Right cardiac atrium (tissue), 5 donors: ENCODE data around the gene BAIAP3. TPM values are rescaled to one million over a fixed set of nuclear protein-coding genes. Genes with fewer than 3 reads are reported as not detected.
"Not testable (repeated sequence)": the region's sequence is repeated elsewhere in the genome, so short reads cannot be mapped to it uniquely, and the experiment has no call there.

ENCODE experiments used
- ATAC-seq, 2 donors: fragments of 200-7000 bp; cut with Tn5 transposase; one replicate each; pipeline versions ENCODE4 v1.8.0 to v1.9.1; 2020; ENCODE audit warnings: moderate library complexity in 2 of 2, mild to moderate bottlenecking in 1 of 2
- DNase-seq, 3 donors: peaks; one replicate each; pipeline ENCODE4 v3.0.0-alpha.2; 2020
- H3K27ac ChIP-seq: one replicate; pipeline ENCODE4 v1.5.1; 2013; ENCODE audit warnings: mild to moderate bottlenecking, low read length, control low read depth, moderate library complexity
- H3K27me3 ChIP-seq: one replicate; pipeline ENCODE4 v1.6.1; 2013; ENCODE audit not compliant: control insufficient read depth, insufficient read depth
- H3K4me1 ChIP-seq: one replicate; pipeline ENCODE4 v1.6.1; 2013; ENCODE audit warnings: low read length; ENCODE audit not compliant: control insufficient read depth, insufficient read depth
- H3K4me3 ChIP-seq: one replicate; pipeline ENCODE4 v1.5.1; 2013; ENCODE audit warnings: low read length, control low read depth
- H3K9me3 ChIP-seq: one replicate; pipeline ENCODE4 v1.6.1; 2013; ENCODE audit warnings: low read length; ENCODE audit not compliant: control insufficient read depth
- WGBS: extraction: QIAGEN DNeasy Blood & Tissue Kit; methylation state at CpG from one replicate; pipeline ENCODE4 v1.1.7; 2013; 5-methylcytosine and 5-hydroxymethylcytosine counted together
- intact Hi-C, 4 donors: fragments of 100-400 bp; cut with DNase I; formaldehyde crosslinking; loops; one replicate each; pipeline versions ENCODE4 v1.11.0 to v1.14.0; 2022 to 2023
- polyA plus RNA-seq: library from polyadenylated mRNA; stranded (reverse); fragments of 200-250 nt; gene quantifications from one replicate; pipeline ENCODE4 v1.2.3, GENCODE V29; 2013
- total RNA-seq, 4 donors: library from RNA; stranded (reverse); fragmentation: NEBNext Ultra II Directional; extraction: Animal tissue kit (Norgen Biotek cat#: 25700); gene quantifications; one replicate each; pipeline ENCODE4 v1.2.1, GENCODE V29; 2021
- donor health status: healthy with polysubstance abuse.
- donor health status: DM: no; HTN: yes; CAD: no.
- donor health status: DM: no; HTN: no; CAD: no.
- donor health status: DM: no; HTN: yes; CAD: no; lungs with severe emphysema.
- donor health status: DM: yes; HTN: yes; CAD: no.

Gene BAIAP3
- total and polyA plus RNA-seq, 5 donors, result 0.53 to 2.7 (median 1.8) TPM

DNA sequence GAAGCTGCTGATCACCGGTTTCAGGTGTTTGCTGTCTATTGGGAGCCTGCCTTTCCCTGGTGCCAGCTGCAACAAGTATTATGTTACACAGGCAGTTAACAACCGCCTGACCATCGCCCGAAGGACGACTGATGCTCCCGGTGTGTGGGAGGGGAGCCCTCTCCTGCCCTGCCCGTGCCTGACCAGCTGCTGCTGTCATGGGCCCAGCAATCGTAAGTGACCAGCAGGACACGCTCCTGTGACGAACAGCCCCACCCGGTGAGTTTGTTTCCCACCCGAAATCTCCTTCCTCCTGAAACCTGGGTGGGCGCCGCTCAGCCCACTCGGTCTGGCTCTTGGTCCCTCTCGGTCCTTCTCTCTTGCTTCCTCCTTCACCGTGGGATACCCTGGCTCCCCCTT is 41.9 kb upstream of the BAIAP3 start:
- DNase-seq (peak in 1 of 3 donors; percentile 29), ATAC-seq (no peak)
- Histone ChIP-seq H3K4me1 (no peaks in the 10 kb centered on the region), H3K27me3 (no peaks in the 10 kb centered on the region), H3K9me3 (no peaks in the 10 kb centered on the region), H3K4me3 (no peak overlapping the region), H3K27ac (no peak overlapping the region)
- WGBS, result 46% methylated on average over 17 of the region's 17 CpGs
- intact Hi-C loops, result no loop called here

DNA sequence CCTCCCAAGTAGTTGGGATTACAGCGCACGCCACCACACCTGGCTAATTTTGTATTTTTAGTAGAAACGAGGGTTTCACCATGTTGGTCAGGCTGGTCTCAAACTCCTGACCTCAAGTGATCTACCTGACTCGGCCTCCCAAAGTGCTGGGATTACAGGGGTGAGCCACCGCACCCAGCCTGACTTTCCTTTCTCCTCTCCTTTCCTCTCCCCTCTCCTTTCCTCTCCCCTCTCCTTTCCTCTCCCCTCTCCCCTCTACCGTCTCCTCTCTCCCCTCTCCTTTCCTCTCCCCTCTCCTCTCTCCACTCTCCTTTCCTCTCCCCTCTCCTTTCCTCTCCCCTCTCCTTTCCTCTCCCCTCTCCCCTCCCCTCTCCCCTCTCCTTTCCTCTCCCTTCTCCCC is 41.2 kb upstream of the BAIAP3 start:
- intact Hi-C loops, H3K27me3 ChIP-seq, H3K4me1 ChIP-seq, H3K4me3 ChIP-seq, DNase-seq, H3K9me3 ChIP-seq, H3K27ac ChIP-seq, ATAC-seq: not testable (repeated sequence)
- WGBS, result 74% methylated on average over 6 of the region's 6 CpGs

DNA sequence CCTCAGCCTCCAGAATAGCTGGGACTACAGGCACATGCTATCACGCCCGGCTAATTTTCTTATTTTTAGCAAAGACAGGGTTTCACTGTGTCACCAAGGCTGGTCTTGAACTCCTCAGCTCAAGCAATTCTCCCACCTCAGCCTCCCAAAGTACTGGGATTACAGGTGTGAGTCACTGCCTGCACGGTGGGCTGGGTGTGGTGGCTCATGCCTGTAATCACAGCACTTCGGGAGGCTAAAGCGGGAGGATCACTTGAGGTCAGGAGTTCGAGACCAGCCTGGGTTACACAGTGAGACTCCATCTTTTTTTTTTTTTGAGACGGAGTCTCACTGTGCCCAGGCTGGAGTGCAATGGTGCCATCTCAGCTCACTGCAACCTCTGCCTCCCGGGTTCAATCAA is 40.6 kb upstream of the BAIAP3 start:
- H3K9me3 ChIP-seq, ATAC-seq, DNase-seq, H3K27me3 ChIP-seq, H3K4me1 ChIP-seq, H3K4me3 ChIP-seq, intact Hi-C loops, H3K27ac ChIP-seq: not testable (repeated sequence)
- 78% methylated on average over 8 of the region's 8 CpGs for WGBS

DNA sequence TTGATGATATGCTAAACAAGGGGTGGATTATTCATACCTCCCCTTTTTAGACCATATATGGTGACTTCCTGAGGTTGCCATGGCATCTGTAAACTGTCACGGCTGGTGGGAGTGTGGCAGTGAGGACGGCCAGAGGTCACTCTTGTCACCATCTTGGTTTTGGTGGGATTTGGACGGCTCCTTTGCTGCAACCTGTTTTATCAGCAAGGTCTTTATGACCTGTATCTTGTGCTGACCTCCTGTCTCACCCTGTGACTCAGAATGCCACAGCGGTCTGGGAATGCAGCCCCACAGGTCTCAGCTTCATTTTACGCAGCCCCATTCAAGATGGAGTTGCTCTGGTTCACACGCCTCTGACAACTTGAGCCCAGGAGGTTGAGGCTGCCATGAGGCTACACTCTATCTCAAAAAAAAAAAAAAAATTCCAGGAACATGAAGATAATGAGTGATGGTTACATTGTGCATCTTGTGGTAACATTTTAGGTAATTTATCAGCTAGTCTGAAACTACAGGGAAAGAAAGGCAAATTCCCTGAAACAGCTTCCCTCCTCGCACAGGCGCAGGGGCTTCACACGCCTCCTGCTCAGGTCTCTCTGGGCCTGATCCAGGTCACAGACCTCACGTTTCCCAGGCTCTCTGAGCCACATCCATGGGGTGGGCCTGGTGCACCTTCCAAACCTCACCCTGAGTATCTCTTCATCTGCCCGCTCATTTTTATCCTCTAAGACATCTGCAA is 39.4 kb upstream of the BAIAP3 start:
- no peak for ATAC-seq
- intact Hi-C loops, result no loop called here
- WGBS, result 56% methylated on average over 11 of the region's 11 CpGs
- H3K4me1 ChIP-seq, result no peaks in the 10 kb centered on the region
- H3K4me3 ChIP-seq, result no peak overlapping the region
- H3K27ac ChIP-seq, result no peak overlapping the region
- DNase-seq, result no peak
- H3K27me3 ChIP-seq, result no peaks in the 10 kb centered on the region
- H3K9me3 ChIP-seq, result no peaks in the 10 kb centered on the region

DNA sequence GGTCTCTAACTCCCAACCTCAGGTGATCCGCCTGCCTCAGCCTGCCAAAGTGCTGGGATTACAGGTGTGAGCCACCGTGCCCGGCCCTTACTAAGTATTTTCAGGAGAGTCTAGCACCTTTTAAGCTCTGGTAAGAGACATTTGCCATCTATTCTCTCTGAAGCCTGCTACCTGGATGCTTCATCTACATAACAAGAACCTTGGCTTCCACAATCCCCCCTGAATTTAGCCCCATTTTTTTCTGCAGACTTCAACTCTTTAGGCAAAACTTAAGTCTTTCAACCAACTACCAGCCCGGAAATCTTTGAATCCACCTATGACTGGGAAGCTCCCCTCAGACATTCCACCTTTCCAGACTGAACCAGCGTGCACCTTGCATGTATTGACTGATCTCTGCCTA is 38.0 kb upstream of the BAIAP3 start:
- DNase-seq (no peak), ATAC-seq (no peak)
- H3K4me1 ChIP-seq, result no peaks in the 10 kb centered on the region
- H3K9me3 ChIP-seq, result no peaks in the 10 kb centered on the region
- WGBS, result 47% methylated on average over 5 of the region's 5 CpGs
- H3K27ac ChIP-seq, result no peak overlapping the region
- no peaks in the 10 kb centered on the region for H3K27me3 ChIP-seq
- intact Hi-C loops, result no loop called here
- no peak overlapping the region for H3K4me3 ChIP-seq

DNA sequence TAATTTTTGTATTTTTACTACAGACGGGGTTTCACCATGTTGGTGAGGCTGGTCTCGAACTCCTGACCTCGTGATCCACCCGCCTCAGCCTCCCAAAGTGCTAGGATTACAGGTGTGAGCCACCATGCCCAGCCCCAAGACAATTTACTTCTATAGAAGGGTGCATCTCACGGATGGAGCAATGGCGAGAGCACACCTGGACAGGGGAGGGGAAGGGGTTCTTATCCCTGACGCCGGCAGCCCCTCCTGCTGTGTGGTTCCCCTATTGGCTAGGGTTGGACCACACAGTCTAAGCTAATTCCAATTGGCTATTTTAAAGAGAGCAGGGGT is 36.8 kb upstream of the BAIAP3 start:
- DNase-seq, result peak in 1 of 3 donors; percentile 18
- H3K4me1 ChIP-seq, intact Hi-C loops, ATAC-seq, H3K9me3 ChIP-seq, H3K4me3 ChIP-seq, H3K27me3 ChIP-seq: not testable (repeated sequence)
- H3K27ac ChIP-seq, result peak overlapping the region; percentile 4
- WGBS, result 65% methylated on average over 8 of the region's 8 CpGs

DNA sequence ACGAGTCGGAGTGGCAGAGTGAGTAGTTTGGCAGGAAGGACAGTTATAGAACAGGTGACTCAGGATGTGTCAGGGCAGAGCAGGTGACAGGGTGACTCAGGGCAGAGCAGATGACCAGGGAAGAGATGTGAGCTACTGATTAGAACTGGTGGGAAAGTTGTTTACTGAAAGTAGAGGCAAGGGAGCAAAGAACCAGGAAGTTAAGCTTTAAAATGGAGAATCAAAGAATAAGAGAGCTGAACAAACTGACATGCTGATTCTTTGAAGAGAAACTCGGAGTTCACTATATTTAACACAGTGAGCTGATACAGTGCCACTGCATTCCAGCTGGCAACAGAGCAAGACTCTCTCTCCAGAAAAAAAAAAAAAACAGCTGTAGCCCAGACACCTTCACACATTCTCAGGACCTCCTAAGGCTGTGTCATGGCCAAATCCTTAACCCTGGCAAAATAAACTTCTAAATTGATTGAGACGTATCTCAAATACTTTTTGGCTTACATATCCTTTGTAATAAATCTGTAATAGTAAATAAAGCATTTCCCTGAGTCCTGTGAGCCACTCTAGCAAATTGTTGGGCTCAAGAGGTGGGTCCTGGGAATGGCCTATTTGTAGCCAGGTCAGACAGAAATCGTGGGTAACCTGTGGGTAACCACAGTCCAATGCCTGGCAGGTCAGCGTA is 36.3 kb upstream of the BAIAP3 start:
- Histone ChIP-seq H3K27me3 (no peaks in the 10 kb centered on the region), H3K9me3 (no peaks in the 10 kb centered on the region), H3K4me1 (no peaks in the 10 kb centered on the region), H3K27ac (peak overlapping the region; percentile 61), H3K4me3 (no peak overlapping the region)
- intact Hi-C loops, result no loop called here
- ATAC-seq (peak; percentile 70 to 73), DNase-seq (peak in 1 of 3 donors; percentile 20)
- WGBS, result 33% methylated on average over 6 of the region's 6 CpGs

DNA sequence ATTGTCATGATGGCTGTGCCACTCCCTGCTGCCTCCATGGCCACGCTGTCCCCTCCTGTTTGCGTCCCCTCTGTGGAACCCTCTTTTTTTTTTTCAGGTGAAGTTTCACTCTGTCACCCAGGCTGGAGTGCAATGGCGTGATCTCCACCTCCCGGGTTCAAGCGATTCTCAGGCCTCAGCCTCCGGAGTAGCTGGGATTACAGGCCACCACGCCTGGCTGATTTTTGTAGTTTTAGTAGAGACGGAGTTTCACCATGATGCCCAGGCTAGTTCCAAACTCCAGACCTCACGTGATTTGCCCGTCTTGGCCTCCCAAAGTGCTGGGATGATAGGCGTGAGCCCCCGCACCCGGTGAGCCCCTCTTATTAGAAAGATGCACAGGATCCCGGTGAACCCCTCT is 35.0 kb upstream of the BAIAP3 start:
- WGBS, result 92% methylated on average over 14 of the region's 14 CpGs
- no peaks in the 10 kb centered on the region for H3K4me1 ChIP-seq

DNA sequence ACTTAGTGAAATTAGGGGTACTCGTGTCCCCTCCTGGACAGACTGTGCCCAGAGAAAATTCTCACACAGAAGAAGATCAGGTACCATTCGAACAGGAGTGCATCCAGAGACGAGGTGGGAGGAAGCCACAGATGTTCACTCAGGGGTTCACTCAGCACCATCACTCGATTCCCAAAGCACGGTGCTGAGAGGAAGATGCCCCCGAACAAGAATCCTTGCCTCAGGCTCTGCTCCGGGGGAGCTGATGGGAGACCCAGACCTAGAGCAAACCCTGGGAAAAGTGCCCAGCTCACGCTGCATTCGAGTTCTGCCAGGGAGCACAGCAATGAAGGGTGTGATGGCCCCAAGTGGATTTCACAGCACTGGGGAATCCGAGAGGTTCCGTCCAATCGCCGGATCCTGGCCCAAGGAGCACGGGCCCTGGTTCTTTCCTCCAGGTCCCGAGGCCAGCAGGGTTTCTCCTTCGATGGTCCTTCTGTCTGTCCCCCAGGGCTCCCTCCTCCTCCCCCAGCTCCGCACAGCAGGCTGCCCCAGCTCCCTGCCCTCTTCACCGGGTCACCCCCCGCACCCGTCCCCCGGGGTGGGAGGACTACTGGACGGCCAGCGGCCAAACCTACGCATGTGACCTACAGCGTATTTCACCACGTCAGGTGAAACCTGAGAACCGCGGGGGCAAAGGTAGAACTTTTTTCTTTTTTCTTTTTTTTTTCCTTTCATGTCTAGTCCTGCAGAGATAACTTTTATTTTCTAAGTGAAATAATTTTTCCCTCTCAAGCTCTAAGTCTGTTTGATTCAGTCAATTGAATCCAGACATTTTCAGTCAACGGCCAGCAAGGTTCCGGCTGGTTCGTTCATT is 34.2 kb upstream of the BAIAP3 start:
- no peaks in the 10 kb centered on the region for H3K4me1 ChIP-seq
- no peak overlapping the region for H3K4me3 ChIP-seq
- WGBS, result 76% methylated on average over 31 of the region's 31 CpGs
- intact Hi-C loops, result no loop called here
- H3K27ac ChIP-seq, result no peak overlapping the region
- H3K9me3 ChIP-seq, result no peaks in the 10 kb centered on the region
- no peak for ATAC-seq
- DNase-seq, result peak in 2 of 3 donors; percentile 45 to 61
- no peaks in the 10 kb centered on the region for H3K27me3 ChIP-seq

More for the DNA sequence above, 35.0 kb upstream of the BAIAP3 start:
- Histone ChIP-seq H3K27me3 (no peaks in the 10 kb centered on the region), H3K9me3 (no peaks in the 10 kb centered on the region), H3K4me3 (no peak overlapping the region), H3K27ac (no peak overlapping the region)
- intact Hi-C loops, result no loop called here
- no peak for ATAC-seq
- DNase-seq, result no peak

DNA sequence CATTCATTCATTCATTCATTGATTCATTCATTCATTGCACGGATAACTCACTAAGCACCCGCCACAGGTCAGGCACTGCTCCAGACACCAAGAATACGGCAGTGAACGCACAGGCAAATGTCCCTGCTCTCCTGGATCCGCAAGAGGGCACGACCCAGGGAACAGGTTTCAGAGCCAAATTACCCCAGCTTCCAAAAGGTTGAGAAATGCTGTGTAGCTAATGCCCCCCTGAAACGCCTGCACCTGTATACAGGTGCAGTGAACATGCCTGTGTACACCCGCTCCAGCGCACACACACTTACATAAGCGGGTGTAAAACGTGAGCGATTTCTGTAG is 33.6 kb upstream of the BAIAP3 start:
- 82% methylated on average over 12 of the region's 12 CpGs for WGBS
- intact Hi-C loops, result loop anchor here in 1 of 4 donors (10.0 kb wide), 1 partner anchor 115 kb away; the partner anchor contains the start of gene UNKL
- no peak for ATAC-seq

More for the DNA sequence above, 33.6 kb upstream of the BAIAP3 start:
- DNase-seq, result peak in 1 of 3 donors; percentile 19
- no peak overlapping the region for H3K4me3 ChIP-seq
- no peaks in the 10 kb centered on the region for H3K4me1 ChIP-seq
- H3K27ac ChIP-seq, result no peak overlapping the region
- no peaks in the 10 kb centered on the region for H3K27me3 ChIP-seq
- H3K9me3 ChIP-seq, result no peaks in the 10 kb centered on the region
